Occipital lobe (tissue), 2 donors: ENCODE measurements around the gene SLC1A7. TPM values are rescaled to one million over a fixed set of nuclear protein-coding genes. Genes with fewer than 3 reads are reported as not detected.

Experiments used
- DNase-seq: peaks from one replicate; lab custom pipeline; 2025; lab: John Stamatoyannopoulos, UW
- total RNA-seq: library from RNA; depleted of rRNA; stranded (reverse); fragments of >200 nt; gene quantifications from one replicate; pipeline ENCODE4 v1.2.3, GENCODE V29; 2014

SLC1A7 gene
- total RNA-seq, 1 donor from 2014 or later, result not detected

DNA sequence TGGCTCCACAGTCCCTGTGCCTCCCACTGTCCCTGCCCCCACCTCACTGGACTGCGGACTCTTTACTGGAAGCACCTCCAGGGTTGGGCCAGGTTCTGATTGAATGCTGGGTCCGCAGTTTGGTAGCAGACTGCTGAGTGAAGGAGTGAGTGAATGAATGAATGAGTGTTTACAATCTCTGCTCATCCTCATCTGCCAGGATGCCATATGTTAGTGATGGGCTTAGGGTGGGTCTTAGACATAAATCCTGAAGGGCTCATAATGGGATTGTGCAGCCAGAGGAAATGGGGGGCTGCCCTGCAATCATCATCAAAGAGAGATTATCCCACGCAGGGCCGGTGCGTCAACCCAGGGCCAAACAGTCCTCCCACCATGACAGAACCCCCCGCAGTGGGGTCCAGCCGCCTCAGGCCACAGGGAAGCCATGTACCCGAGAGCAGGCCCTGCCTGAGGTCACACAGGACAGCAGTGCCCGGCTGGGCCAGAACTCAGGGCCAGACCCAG, 26.1 kb downstream of the SLC1A7 start:
- no peak for DNase-seq

GRCh38 chr1:53115403-53116306, 26.8 kb downstream of the SLC1A7 start:
- DNase-seq, result no peak

GRCh38 chr1:53114581-53115400, 27.6 kb downstream of the SLC1A7 start:
- DNase-seq, result no peak

- DNase-seq, result no peak
Observed at GRCh38 chr1:53114090-53114489, 28.3 kb downstream of the SLC1A7 start.

- no peak for DNase-seq
Observed at GRCh38 chr1:53112861-53113260, 29.6 kb downstream of the SLC1A7 start.

GRCh38 chr1:53112271-53112774, 30.1 kb downstream of the SLC1A7 start:
- no peak for DNase-seq

GRCh38 chr1:53111693-53112092, 30.7 kb downstream of the SLC1A7 start:
- DNase-seq, result no peak

- no peak for DNase-seq
Observed at GRCh38 chr1:53111073-53111556, 31.3 kb downstream of the SLC1A7 start.

DNA sequence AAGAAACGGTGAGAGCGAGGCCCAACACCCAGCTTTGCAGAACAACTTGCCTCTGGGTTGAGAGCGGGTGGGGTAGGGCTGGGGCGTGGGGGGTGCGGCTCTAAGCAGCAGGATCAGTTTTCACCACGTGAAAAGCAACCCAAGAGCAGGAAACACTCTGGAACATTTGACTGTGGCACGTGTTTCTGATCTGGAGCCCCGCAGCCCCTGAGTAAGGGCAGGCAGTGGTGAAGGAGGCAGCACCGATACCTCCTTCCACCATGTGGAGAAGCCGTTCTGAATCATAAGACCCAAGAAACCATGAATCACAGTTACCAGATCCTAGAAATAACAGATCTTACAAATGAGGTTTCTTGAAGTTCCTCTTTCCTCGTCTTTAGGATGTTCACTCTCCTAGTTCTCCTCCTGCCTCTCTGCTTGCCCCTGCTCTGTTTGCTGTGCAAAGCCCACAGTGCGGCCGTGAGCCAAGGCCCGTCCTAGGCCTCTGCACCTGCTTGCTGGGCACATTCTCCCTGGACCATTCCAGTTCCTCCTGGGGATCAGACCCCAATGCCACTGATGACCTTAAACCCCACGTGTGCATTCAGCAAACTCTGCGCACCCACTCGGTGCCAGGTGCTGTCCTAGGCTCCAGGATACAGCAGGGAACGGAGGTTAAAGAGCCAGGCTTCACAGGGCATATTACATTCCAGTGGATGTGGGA, 31.9 kb downstream of the SLC1A7 start:
- DNase-seq, result no peak

DNA sequence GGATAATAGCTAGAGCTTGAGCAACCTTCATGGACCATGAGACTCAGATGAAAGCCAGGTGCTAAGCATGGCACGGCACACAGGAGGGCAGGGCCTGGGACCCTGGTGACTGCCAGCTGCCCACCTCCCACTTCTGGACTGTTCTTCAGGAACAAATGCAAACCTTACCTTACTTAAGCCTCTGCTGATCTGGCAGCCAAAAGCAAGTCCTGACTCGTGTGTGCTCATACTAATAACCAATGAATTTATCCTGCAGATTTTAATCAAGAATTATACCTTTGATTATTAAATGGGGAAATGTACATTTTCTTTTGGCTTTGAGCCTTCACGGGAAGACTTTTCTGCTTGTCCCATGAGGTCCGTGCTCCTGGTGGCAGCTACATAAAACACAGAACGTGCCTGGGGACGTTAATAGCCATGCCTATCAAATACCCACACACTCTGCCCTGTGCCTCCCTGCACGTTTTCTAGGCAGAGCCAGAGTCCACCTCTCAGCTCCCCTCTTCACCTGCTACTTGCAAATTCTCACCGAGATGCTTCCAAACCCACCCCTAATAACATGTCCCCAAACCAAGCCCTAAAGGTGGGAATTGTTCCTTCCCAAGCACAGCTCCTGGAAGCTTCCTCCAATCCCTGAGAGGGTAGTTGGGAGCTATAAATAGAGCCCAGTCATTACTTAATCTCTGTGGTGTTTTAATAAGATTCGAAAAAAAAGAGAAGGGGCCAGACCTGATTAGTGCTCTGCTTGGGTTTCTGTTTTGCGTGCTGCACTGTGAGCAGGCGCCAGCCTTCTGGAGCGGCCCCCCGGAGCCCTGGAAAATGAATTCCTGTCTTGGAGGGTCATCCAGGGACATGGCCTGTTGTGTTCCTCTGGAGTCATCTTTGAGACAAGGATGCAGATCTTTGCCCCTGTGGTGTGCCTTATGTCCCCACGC, 33.5 kb downstream of the SLC1A7 start:
- no peak for DNase-seq

GRCh38 chr1:53107570-53108322, 34.7 kb downstream of the SLC1A7 start:
- no peak for DNase-seq

DNA sequence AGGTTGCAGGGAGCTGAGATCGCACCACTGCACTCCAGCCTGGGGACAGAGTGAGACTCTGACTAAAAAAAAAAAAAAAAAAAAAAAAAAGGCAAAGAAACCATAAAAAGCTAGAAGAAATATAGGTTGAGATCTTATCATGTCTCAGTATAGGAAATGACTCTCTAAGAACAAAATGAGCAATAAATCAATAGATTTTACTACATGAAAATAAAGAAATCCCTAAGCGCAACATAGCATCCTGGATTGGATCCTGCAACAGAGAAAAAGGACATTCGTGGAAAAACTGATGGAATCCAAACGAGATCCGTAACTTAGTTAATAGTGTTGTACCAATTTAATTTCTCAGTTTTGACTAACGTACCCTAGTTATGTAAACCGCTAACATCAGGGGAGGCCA, 35.3 kb downstream of the SLC1A7 start:
- DNase-seq, result no peak

GRCh38 chr1:53104289-53104913, 38.0 kb downstream of the SLC1A7 start:
- DNase-seq, result no peak

GRCh38 chr1:53094533-53094919, 47.9 kb downstream of the SLC1A7 start:
- DNase-seq, result no peak

DNA sequence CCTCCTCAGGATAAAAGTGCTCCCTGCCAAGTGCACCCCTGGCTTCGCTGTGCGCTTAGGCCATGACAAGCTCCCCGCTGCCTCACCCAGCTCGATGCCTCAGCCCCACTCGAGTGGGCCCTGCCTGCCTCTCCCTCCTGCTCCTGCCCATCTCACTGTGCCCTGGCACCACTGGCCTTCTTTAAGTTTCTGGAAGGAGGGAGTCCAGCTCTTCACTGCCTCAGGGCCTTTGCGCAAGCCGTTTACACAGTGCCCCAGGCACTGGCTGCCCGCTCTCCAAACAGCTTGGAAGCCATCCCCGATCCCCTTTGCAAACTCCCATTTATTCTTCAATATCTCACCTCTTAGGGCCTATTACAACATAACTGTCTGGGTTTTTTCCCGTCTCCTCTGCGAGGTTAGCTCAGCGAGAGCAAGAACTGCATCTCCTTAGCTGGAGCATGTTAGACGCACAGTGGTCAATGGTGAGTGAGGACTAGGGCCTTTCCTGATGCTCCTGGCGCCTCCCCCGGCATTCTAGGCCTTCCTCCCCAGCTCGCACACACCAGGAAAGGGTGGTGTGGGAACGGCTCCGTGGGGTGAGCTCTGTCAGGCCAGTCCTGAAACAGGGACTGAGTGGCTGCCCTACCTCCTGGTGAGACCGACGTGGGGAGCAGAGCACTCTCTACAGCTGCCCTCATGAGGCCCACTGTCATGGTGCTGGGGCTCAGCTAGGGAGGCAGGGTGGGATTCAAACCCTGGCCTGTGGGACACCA, 48.5 kb downstream of the SLC1A7 start:
- no peak for DNase-seq

- no peak for DNase-seq
Observed at GRCh38 chr1:53093451-53093754, 49.0 kb downstream of the SLC1A7 start.

- no peak for DNase-seq
Observed at GRCh38 chr1:53092659-53093450, 49.6 kb downstream of the SLC1A7 start.
